Liver (tissue), 9 donors: ENCODE results near the gene TCAIM. TPM values are rescaled to one million over a fixed set of nuclear protein-coding genes. Genes with fewer than 3 reads are reported as not detected.

ENCODE experiments used
- DNase-seq: peaks from one replicate; pipeline ENCODE4 v3.0.0-alpha.2; 2017; ENCODE audit warnings: low spot score
- H3K27ac ChIP-seq, 2 donors: one replicate each; pipeline ENCODE4 v1.7.0; 2013; ENCODE audit warnings: inconsistent platforms in 2 of 2, low read length in 2 of 2, control low read depth in 1 of 2, low read depth in 1 of 2, mild to moderate bottlenecking in 1 of 2
- H3K27me3 ChIP-seq, 4 donors: one replicate each; pipeline versions ENCODE4 v1.6.1 to v1.7.0; 2013; ENCODE audit warnings: low read length in 3 of 4, inconsistent platforms in 1 of 4, mild to moderate bottlenecking in 1 of 4, moderate library complexity in 1 of 4; ENCODE audit not compliant: control insufficient read depth in 4 of 4, insufficient read depth in 4 of 4
- H3K36me3 ChIP-seq, 4 donors: one replicate each; pipeline versions ENCODE4 v1.6.1 to v1.7.0; 2013; ENCODE audit warnings: low read length in 3 of 4, mild to moderate bottlenecking in 3 of 4, low read depth in 1 of 4, moderate library complexity in 1 of 4; ENCODE audit not compliant: control insufficient read depth in 4 of 4, insufficient read depth in 3 of 4
- H3K4me1 ChIP-seq, 4 donors: one replicate each; pipeline versions ENCODE4 v1.6.1 to v1.7.0; 2013; ENCODE audit warnings: low read length in 3 of 4, mild to moderate bottlenecking in 3 of 4, moderate library complexity in 1 of 4; ENCODE audit not compliant: control insufficient read depth in 4 of 4, insufficient read depth in 4 of 4
- H3K4me3 ChIP-seq, 3 donors: one replicate each; pipeline versions ENCODE4 v1.6.1 to v1.7.0; 2013; ENCODE audit warnings: low read length in 3 of 3, control low read depth in 1 of 3, low read depth in 1 of 3, mild to moderate bottlenecking in 1 of 3
- H3K9ac ChIP-seq, 2 donors: one replicate each; pipeline ENCODE4 v1.7.0; 2013; ENCODE audit warnings: low read length in 2 of 2, mild to moderate bottlenecking in 2 of 2, moderate library complexity in 2 of 2, control low read depth in 1 of 2, low read depth in 1 of 2
- H3K9me3 ChIP-seq, 4 donors: one replicate each; pipeline versions ENCODE4 v1.6.1 to v1.7.0; 2013; ENCODE audit warnings: low read length in 3 of 4; ENCODE audit not compliant: control insufficient read depth in 4 of 4
- EGR1 ChIP-seq, 2 donors: IDR thresholded peaks; 2 replicates each; pipeline ENCODE4 v1.6.1; 2016 to 2018; ENCODE audit warnings: antibody characterized with exemption in 2 of 2, low read depth in 2 of 2
- FOXA1 ChIP-seq: IDR thresholded peaks from 2 replicates; pipeline ENCODE4 v1.6.1; 2016; ENCODE audit warnings: antibody characterized with exemption
- FOXA2 ChIP-seq: IDR thresholded peaks from 2 replicates; pipeline ENCODE4 v1.6.1; 2016; ENCODE audit warnings: antibody characterized with exemption
- GABPA ChIP-seq, 2 donors: IDR thresholded peaks in 1 of 2; conservative IDR thresholded peaks in 1 of 2; 2 replicates each; pipeline ENCODE4 v1.6.1; 2016; ENCODE audit warnings: antibody characterized with exemption in 2 of 2, mild to moderate bottlenecking in 1 of 2, moderate library complexity in 1 of 2
- HNF4A ChIP-seq, 2 donors: conservative IDR thresholded peaks; 2 replicates each; pipeline ENCODE4 v1.6.1; 2016; ENCODE audit warnings: antibody characterized with exemption in 2 of 2, mild to moderate bottlenecking in 2 of 2
- HNF4G ChIP-seq: IDR thresholded peaks from 2 replicates; pipeline ENCODE4 v1.6.1; 2016; ENCODE audit warnings: antibody characterized with exemption
- JUND ChIP-seq, 2 donors: IDR thresholded peaks; 2 replicates each; pipeline ENCODE4 v1.6.1; 2016; ENCODE audit warnings: antibody characterized with exemption in 2 of 2
- NR2F2 ChIP-seq: IDR thresholded peaks from 2 replicates; pipeline ENCODE4 v1.6.1; 2016; ENCODE audit warnings: antibody characterized with exemption
- RAD21 ChIP-seq, 2 donors: IDR thresholded peaks; 2 replicates each; pipeline ENCODE4 v1.6.1; 2016; ENCODE audit warnings: antibody characterized with exemption in 2 of 2, mild to moderate bottlenecking in 2 of 2
- RXRA ChIP-seq, 2 donors: IDR thresholded peaks; 2 replicates each; pipeline ENCODE4 v1.6.1; 2017 to 2018; ENCODE audit warnings: antibody characterized with exemption in 2 of 2, mild to moderate bottlenecking in 1 of 2
- SP1 ChIP-seq: IDR thresholded peaks from 2 replicates; pipeline ENCODE4 v1.6.1; 2018; ENCODE audit warnings: antibody characterized with exemption, mild to moderate bottlenecking
- TAF1 ChIP-seq: conservative IDR thresholded peaks from 2 replicates; pipeline ENCODE4 v1.6.1; 2016; ENCODE audit warnings: antibody characterized with exemption, mild to moderate bottlenecking
- YY1 ChIP-seq: IDR thresholded peaks from 2 replicates; pipeline ENCODE4 v1.6.1; 2016; ENCODE audit warnings: antibody characterized with exemption, mild to moderate bottlenecking
- WGBS: extraction: QIAGEN DNeasy Blood & Tissue Kit; methylation state at CpG from one replicate; pipeline ENCODE4 v1.1.7; 2013; 5-methylcytosine and 5-hydroxymethylcytosine counted together
- polyA plus RNA-seq, 2 donors: library from polyadenylated mRNA; stranded (reverse) in 1 of 2; unstranded in 1 of 2; fragments of 200-250 nt in 1 of 2; fragments of >200 nt in 1 of 2; fragmentation: Nextera tagmentation in 1 of 2; extraction: Ambion mirVana in 1 of 2; gene quantifications; one replicate each; pipeline versions ENCODE4 v1.2.1 to v1.2.3, GENCODE V29; 2013 to 2015
- total RNA-seq, 2 donors: library from RNA; depleted of rRNA; stranded (reverse); fragments of >200 nt; gene quantifications; one replicate each; pipeline ENCODE4 v1.2.3, GENCODE V29; 2014
- TF ChIP-seq, protein P1 (sequence below): IDR thresholded peaks from 2 replicates; pipeline ENCODE4 v1.6.1; 2016; ENCODE audit warnings: antibody characterized with exemption
- TF ChIP-seq, protein P2 (sequence below): IDR thresholded peaks from 2 replicates; pipeline ENCODE4 v1.6.1; 2016; ENCODE audit warnings: antibody characterized with exemption
- TF ChIP-seq, protein P3 (sequence below): IDR thresholded peaks from 2 replicates; pipeline ENCODE4 v1.6.1; 2016; ENCODE audit warnings: antibody characterized with exemption
- TF ChIP-seq, protein P4 (sequence below): IDR thresholded peaks from 2 replicates; pipeline ENCODE4 v1.6.1; 2016; ENCODE audit warnings: antibody characterized with exemption, mild to moderate bottlenecking
- TF ChIP-seq, protein P5 (sequence below): fragments of 150-350 bp; IDR thresholded peaks from 2 replicates; pipeline ENCODE4 v1.5.1; 2017; ENCODE audit warnings: improper control_type of control experiment, low read depth, low read length; ENCODE audit not compliant: missing input control
- donor health status: healthy.
- donor health status: healthy.
- donor health status: healthy.
- donor health status: healthy.
- donor health status: healthy.

TCAIM gene
- total and polyA plus RNA-seq, 4 donors, result 21.0 to 46.6 (median 24.0) TPM

DNA sequence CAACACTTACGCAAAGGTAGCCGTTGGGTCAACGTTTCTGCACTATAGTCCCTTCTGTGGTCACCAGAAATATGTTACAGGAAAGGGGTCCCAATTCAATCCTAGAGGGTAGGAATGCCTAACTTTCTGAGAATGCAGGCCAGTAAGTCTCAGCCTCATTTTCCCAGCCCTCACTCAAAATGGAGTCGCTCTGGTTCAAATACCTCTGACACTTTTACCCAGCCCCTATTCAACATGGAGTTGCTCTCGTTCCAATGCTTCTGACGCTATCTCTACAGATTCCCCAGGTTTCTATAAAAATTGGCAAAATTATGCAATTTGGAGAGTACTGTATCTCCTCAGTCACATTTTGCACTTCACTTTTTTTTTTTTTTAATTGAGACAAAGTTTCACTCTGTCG lies 99.2 kb downstream of the TCAIM start:
- TF ChIP-seq, protein P1, sequence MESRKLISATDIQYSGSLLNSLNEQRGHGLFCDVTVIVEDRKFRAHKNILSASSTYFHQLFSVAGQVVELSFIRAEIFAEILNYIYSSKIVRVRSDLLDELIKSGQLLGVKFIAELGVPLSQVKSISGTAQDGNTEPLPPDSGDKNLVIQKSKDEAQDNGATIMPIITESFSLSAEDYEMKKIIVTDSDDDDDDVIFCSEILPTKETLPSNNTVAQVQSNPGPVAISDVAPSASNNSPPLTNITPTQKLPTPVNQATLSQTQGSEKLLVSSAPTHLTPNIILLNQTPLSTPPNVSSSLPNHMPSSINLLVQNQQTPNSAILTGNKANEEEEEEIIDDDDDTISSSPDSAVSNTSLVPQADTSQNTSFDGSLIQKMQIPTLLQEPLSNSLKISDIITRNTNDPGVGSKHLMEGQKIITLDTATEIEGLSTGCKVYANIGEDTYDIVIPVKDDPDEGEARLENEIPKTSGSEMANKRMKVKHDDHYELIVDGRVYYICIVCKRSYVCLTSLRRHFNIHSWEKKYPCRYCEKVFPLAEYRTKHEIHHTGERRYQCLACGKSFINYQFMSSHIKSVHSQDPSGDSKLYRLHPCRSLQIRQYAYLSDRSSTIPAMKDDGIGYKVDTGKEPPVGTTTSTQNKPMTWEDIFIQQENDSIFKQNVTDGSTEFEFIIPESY, result no peak
- TF ChIP-seq NR2F2 (no peak), SP1 (no peak), JUND (IDR thresholded peaks at IDR 0.05) (no peak), HNF4G (no peak)
- Histone ChIP-seq H3K4me1 (peaks cover 0 to 25% (median 13%) of the 10 kb centered on the region in 4 donors), H3K36me3 (no peaks in the 10 kb centered on the region), H3K9ac (no peak overlapping the region), H3K27ac (no peak overlapping the region), H3K27me3 (no peaks in the 10 kb centered on the region), H3K4me3 (no peak overlapping the region), H3K9me3 (no peaks in the 10 kb centered on the region)
- DNase-seq, result no peak
- 96% methylated on average over 7 of the region's 7 CpGs for WGBS

DNA sequence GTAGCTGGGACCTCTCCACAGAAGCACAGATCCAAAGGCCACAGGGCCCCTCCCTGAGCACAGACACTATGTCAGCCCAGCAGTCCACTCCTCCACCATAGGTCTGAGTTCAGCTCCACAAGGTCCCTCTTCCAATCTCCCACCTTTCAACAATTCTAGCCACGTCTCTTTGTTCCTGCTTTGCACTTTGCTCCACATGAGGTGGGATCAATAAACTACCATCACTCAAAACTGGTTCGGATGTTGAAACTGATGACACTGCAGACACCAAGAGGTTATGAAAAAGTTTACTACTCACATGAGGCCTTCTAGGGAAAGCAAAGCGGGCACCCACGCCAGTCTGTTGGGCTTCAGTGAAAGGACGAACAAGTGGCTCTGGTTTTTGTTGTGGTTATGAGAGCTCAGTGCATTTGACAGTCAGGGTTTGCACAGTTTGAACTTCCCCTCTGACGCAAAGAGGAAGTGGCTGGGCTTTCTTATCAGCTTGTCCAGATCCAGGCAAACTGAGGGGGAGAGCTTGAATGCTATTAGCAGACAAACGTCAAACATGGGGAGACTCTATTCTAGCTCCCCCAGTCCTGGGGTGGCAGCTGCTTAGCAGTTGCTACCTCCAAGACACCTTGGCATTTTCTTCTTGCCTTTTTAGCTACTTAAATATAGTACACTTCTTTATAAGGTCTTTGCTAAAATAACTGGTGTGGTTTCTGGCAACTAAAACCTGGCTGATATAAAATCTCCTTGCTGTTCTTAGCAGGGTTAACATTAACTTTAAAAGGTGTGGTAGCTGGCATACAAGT lies 101.1 kb downstream of the TCAIM start:
- peak overlapping the region; percentile 0 to 30 (median 9) for H3K4me3 ChIP-seq
- H3K4me1 ChIP-seq, result peaks cover 0 to 25% (median 13%) of the 10 kb centered on the region in 4 donors
- H3K9me3 ChIP-seq, result no peaks in the 10 kb centered on the region
- peak; percentile 66 for DNase-seq
- H3K27ac ChIP-seq, result peak overlapping the region; percentile 88 to 98
- WGBS, result 2% methylated on average over 7 of the region's 7 CpGs
- peak overlapping the region; percentile 68 to 89 for H3K9ac ChIP-seq
- H3K27me3 ChIP-seq, result no peaks in the 10 kb centered on the region
- peaks cover 0 to 4% (median 0%) of the 10 kb centered on the region in 4 donors for H3K36me3 ChIP-seq
- TF ChIP-seq JUND (IDR thresholded peaks at IDR 0.05), result peak; percentile 56 to 67
- TF ChIP-seq FOXA1, result no peak
- peak; percentile 98 for TF ChIP-seq SP1
- TF ChIP-seq NR2F2, result peak; percentile 61
- TF ChIP-seq, protein P2, sequence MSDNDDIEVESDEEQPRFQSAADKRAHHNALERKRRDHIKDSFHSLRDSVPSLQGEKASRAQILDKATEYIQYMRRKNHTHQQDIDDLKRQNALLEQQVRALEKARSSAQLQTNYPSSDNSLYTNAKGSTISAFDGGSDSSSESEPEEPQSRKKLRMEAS, result peak; percentile 81
- TF ChIP-seq EGR1 (IDR thresholded peaks at IDR 0.05; ENCODE audit: low read depth in 2 of 2), result no peak
- TF ChIP-seq, protein P3, sequence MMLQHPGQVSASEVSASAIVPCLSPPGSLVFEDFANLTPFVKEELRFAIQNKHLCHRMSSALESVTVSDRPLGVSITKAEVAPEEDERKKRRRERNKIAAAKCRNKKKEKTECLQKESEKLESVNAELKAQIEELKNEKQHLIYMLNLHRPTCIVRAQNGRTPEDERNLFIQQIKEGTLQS, result peak; percentile 42
- TF ChIP-seq YY1, result peak; percentile 83
- peak; percentile 48 to 66 for TF ChIP-seq GABPA (IDR thresholded peaks at IDR 0.05 in 1 of 2, conservative IDR thresholded peaks at IDR 0.05 in 1 of 2)
- TF ChIP-seq HNF4A (conservative IDR thresholded peaks at IDR 0.05), result peak; percentile 86
- TF ChIP-seq, protein P1, result peak; percentile 64
- TF ChIP-seq FOXA2, result peak; percentile 7
- TF ChIP-seq HNF4G, result peak; percentile 73
- TF ChIP-seq RXRA (IDR thresholded peaks at IDR 0.05), result peak; percentile 90 to 94
- TF ChIP-seq TAF1, result peak; percentile 97
- TF ChIP-seq RAD21 (IDR thresholded peaks at IDR 0.05), result peak; percentile 57 to 67
- TF ChIP-seq, protein P4, sequence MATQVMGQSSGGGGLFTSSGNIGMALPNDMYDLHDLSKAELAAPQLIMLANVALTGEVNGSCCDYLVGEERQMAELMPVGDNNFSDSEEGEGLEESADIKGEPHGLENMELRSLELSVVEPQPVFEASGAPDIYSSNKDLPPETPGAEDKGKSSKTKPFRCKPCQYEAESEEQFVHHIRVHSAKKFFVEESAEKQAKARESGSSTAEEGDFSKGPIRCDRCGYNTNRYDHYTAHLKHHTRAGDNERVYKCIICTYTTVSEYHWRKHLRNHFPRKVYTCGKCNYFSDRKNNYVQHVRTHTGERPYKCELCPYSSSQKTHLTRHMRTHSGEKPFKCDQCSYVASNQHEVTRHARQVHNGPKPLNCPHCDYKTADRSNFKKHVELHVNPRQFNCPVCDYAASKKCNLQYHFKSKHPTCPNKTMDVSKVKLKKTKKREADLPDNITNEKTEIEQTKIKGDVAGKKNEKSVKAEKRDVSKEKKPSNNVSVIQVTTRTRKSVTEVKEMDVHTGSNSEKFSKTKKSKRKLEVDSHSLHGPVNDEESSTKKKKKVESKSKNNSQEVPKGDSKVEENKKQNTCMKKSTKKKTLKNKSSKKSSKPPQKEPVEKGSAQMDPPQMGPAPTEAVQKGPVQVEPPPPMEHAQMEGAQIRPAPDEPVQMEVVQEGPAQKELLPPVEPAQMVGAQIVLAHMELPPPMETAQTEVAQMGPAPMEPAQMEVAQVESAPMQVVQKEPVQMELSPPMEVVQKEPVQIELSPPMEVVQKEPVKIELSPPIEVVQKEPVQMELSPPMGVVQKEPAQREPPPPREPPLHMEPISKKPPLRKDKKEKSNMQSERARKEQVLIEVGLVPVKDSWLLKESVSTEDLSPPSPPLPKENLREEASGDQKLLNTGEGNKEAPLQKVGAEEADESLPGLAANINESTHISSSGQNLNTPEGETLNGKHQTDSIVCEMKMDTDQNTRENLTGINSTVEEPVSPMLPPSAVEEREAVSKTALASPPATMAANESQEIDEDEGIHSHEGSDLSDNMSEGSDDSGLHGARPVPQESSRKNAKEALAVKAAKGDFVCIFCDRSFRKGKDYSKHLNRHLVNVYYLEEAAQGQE, result peak; percentile 90
- TF ChIP-seq, protein P5, sequence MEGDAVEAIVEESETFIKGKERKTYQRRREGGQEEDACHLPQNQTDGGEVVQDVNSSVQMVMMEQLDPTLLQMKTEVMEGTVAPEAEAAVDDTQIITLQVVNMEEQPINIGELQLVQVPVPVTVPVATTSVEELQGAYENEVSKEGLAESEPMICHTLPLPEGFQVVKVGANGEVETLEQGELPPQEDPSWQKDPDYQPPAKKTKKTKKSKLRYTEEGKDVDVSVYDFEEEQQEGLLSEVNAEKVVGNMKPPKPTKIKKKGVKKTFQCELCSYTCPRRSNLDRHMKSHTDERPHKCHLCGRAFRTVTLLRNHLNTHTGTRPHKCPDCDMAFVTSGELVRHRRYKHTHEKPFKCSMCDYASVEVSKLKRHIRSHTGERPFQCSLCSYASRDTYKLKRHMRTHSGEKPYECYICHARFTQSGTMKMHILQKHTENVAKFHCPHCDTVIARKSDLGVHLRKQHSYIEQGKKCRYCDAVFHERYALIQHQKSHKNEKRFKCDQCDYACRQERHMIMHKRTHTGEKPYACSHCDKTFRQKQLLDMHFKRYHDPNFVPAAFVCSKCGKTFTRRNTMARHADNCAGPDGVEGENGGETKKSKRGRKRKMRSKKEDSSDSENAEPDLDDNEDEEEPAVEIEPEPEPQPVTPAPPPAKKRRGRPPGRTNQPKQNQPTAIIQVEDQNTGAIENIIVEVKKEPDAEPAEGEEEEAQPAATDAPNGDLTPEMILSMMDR, result no peak
